Uterus (tissue), 2 donors: ENCODE results near the gene LTK.

Source experiments
- CTCF ChIP-seq, 4 experiments: fragments of 200-600 bp in 2 of 4; fragments of 450-650 bp in 2 of 4; sonication (generic) in 2 of 4; IDR thresholded peaks; one replicate each; pipeline ENCODE4 v1.5.1; 2016 to 2019; ENCODE audit warnings: antibody characterized with exemption in 4 of 4, mild to moderate bottlenecking in 2 of 4, moderate library complexity in 1 of 4
- POLR2A ChIP-seq, 2 donors: fragments of 450-650 bp; IDR thresholded peaks; one replicate each; pipeline ENCODE4 v1.6.1; 2016; ENCODE audit warnings: antibody characterized with exemption in 2 of 2, mild to moderate bottlenecking in 1 of 2, moderate library complexity in 1 of 2

GRCh38 chr15:41512940-41513505 lies 604 bp downstream of the LTK start:
- TF ChIP-seq POLR2A (IDR thresholded peaks at IDR 0.05) = no peak
- TF ChIP-seq CTCF (IDR thresholded peaks at IDR 0.05) = no peak
